Neural progenitor cell (in vitro differentiated cells): ENCODE results near the gene TNRC18. TPM values are rescaled to one million over a fixed set of nuclear protein-coding genes. Genes with fewer than 3 reads are reported as not detected.

Experiments used
- DNase-seq: peaks from one replicate; pipeline ENCODE4 v3.0.0-alpha.2; 2016; ENCODE audit warnings: low spot score
- H2AFZ ChIP-seq: fragments of 200-600 bp; sonication (generic); replicated peaks from 2 replicates; pipeline ENCODE4 v1.6.1; 2016; ENCODE audit warnings: antibody characterized with exemption
- H3F3A ChIP-seq: fragments of 200-600 bp; sonication (generic); 2 replicates; pipeline ENCODE4 v1.6.1; 2016; ENCODE audit warnings: antibody characterized with exemption, low read depth
- H3K27ac ChIP-seq: fragments of 200-600 bp; sonication (generic); 2 replicates; pipeline ENCODE4 v1.5.1; 2016; ENCODE audit warnings: mild to moderate bottlenecking
- H3K27me3 ChIP-seq: fragments of 200-600 bp; sonication (generic); 2 replicates; pipeline ENCODE4 v1.6.1; 2016; ENCODE audit warnings: mild to moderate bottlenecking, moderate library complexity
- H3K36me3 ChIP-seq: fragments of 200-600 bp; sonication (generic); 2 replicates; pipeline ENCODE4 v1.5.1; 2016
- H3K4me1 ChIP-seq: fragments of 200-600 bp; sonication (generic); 2 replicates; pipeline ENCODE4 v1.6.1; 2016; ENCODE audit warnings: mixed run types
- H3K4me2 ChIP-seq: fragments of 200-600 bp; sonication (generic); 2 replicates; pipeline ENCODE4 v1.6.1; 2016
- H3K4me3 ChIP-seq: fragments of 200-600 bp; sonication (generic); 2 replicates; pipeline ENCODE4 v1.5.1; 2016
- H3K79me2 ChIP-seq: fragments of 200-600 bp; sonication (generic); 2 replicates; pipeline ENCODE4 v1.6.1; 2016; ENCODE audit warnings: low read depth
- H3K9ac ChIP-seq: fragments of 200-600 bp; sonication (generic); 2 replicates; pipeline ENCODE4 v1.6.1; 2016
- H3K9me3 ChIP-seq: fragments of 200-600 bp; sonication (generic); 2 replicates; pipeline ENCODE4 v1.5.1; 2016; ENCODE audit warnings: low read depth
- H4K20me1 ChIP-seq: fragments of 200-600 bp; sonication (generic); 2 replicates; pipeline ENCODE4 v1.6.1; 2016; ENCODE audit warnings: low read depth
- H3K27ac Mint-ChIP-seq: 3 replicates; pipeline ENCODE4 v1.8.0; 2021; ENCODE audit warnings: mixed read lengths
- H3K27me3 Mint-ChIP-seq: 2 replicates; pipeline ENCODE4 v1.8.0; 2022; ENCODE audit warnings: low read depth, mild to moderate bottlenecking, inconsistent platforms, moderate library complexity, mixed read lengths; ENCODE audit not compliant: insufficient read depth
- H3K36me3 Mint-ChIP-seq: 3 replicates; pipeline ENCODE4 v1.8.0; 2021; ENCODE audit warnings: mixed read lengths
- H3K4me1 Mint-ChIP-seq: 3 replicates; pipeline ENCODE4 v1.8.0; 2021; ENCODE audit warnings: mixed read lengths
- H3K4me3 Mint-ChIP-seq: 3 replicates; pipeline ENCODE4 v1.8.0; 2021; ENCODE audit warnings: mild to moderate bottlenecking, moderate library complexity, mixed read lengths
- H3K9me3 Mint-ChIP-seq: 3 replicates; pipeline ENCODE4 v1.8.0; 2020; ENCODE audit warnings: mixed read lengths
- CTCF ChIP-seq: fragments of 200-600 bp; sonication (generic); IDR thresholded peaks from 2 replicates; pipeline ENCODE4 v1.5.1; 2017; ENCODE audit warnings: antibody characterized with exemption, mild to moderate bottlenecking
- EZH2 ChIP-seq: fragments of 200-600 bp; sonication (generic); IDR thresholded peaks from 2 replicates; pipeline ENCODE4 v1.6.1; 2017; ENCODE audit warnings: antibody characterized with exemption, mild to moderate bottlenecking, moderate library complexity
- EZH2phosphoT487 ChIP-seq: fragments of 200-600 bp; sonication (generic); IDR thresholded peaks from 2 replicates; pipeline ENCODE4 v1.6.1; 2017; ENCODE audit warnings: antibody characterized with exemption
- total RNA-seq: library from RNA; depleted of rRNA; stranded (reverse); fragments of >200 nt; gene quantifications from 2 replicates; pipeline ENCODE4 v1.2.3, GENCODE V29; 2015; ENCODE audit warnings: low replicate concordance

The TNRC18 gene
- total RNA-seq, 1 donor from 2014 or later: 16.1 TPM

GRCh38 chr7:5441840-5442503 lies 18.3 kb upstream of the TNRC18 start:
- Histone ChIP-seq H3F3A (no peaks in the 10 kb centered on the region), H3K27ac (no peak overlapping the region), H3K36me3 (no peaks in the 10 kb centered on the region), H3K4me1 (no peaks in the 10 kb centered on the region), H2AFZ (no peak overlapping the region), H3K79me2 (no peaks in the 10 kb centered on the region), H3K9ac (no peak overlapping the region), H3K4me2 (no peak overlapping the region), H4K20me1 (peaks cover 6% of the 10 kb centered on the region), H3K9me3 (no peaks in the 10 kb centered on the region), H3K4me3 (no peak overlapping the region), H3K27me3 (no peaks in the 10 kb centered on the region)
- H3K27me3 Mint-ChIP-seq: peaks cover 15% of the 10 kb centered on the region
- peak overlapping the region; percentile 53 for H3K27ac Mint-ChIP-seq
- TF ChIP-seq EZH2phosphoT487: no peak
- TF ChIP-seq EZH2: no peak
- TF ChIP-seq CTCF: no peak
- peak; percentile 1 for DNase-seq
- H3K4me3 Mint-ChIP-seq: no peak overlapping the region
- peaks cover 4% of the 10 kb centered on the region for H3K9me3 Mint-ChIP-seq
- H3K4me1 Mint-ChIP-seq: peaks cover 28% of the 10 kb centered on the region
- peaks cover 3% of the 10 kb centered on the region for H3K36me3 Mint-ChIP-seq

GRCh38 chr7:5439572-5440496 lies 16.2 kb upstream of the TNRC18 start:
- Mint-ChIP-seq H3K4me1 (peaks cover 33% of the 10 kb centered on the region), H3K27ac (no peak overlapping the region), H3K36me3 (peaks cover 3% of the 10 kb centered on the region), H3K9me3 (peaks cover 4% of the 10 kb centered on the region), H3K27me3 (peaks cover 9% of the 10 kb centered on the region), H3K4me3 (no peak overlapping the region)
- no peak overlapping the region for H3K4me2 ChIP-seq
- no peak overlapping the region for H3K27ac ChIP-seq
- TF ChIP-seq EZH2phosphoT487: no peak
- no peak for TF ChIP-seq CTCF
- no peak for TF ChIP-seq EZH2
- no peaks in the 10 kb centered on the region for H3K27me3 ChIP-seq
- H2AFZ ChIP-seq: no peak overlapping the region
- DNase-seq: peak; percentile 3
- H4K20me1 ChIP-seq: peaks cover 9% of the 10 kb centered on the region
- no peak overlapping the region for H3K4me3 ChIP-seq
- no peak overlapping the region for H3K9ac ChIP-seq
- H3K4me1 ChIP-seq: no peaks in the 10 kb centered on the region
- no peaks in the 10 kb centered on the region for H3F3A ChIP-seq
- no peaks in the 10 kb centered on the region for H3K36me3 ChIP-seq
- H3K9me3 ChIP-seq: no peaks in the 10 kb centered on the region
- H3K79me2 ChIP-seq: no peaks in the 10 kb centered on the region

- Histone ChIP-seq H3K79me2 (no peaks in the 10 kb centered on the region), H3K4me2 (no peak overlapping the region), H3K27ac (no peak overlapping the region), H3K36me3 (no peaks in the 10 kb centered on the region), H3F3A (no peaks in the 10 kb centered on the region), H3K4me3 (no peak overlapping the region), H3K27me3 (no peaks in the 10 kb centered on the region), H2AFZ (no peak overlapping the region), H4K20me1 (peaks cover 9% of the 10 kb centered on the region), H3K9me3 (no peaks in the 10 kb centered on the region), H3K4me1 (no peaks in the 10 kb centered on the region), H3K9ac (no peak overlapping the region)
- Mint-ChIP-seq H3K4me1 (peaks cover 38% of the 10 kb centered on the region), H3K27me3 (peaks cover 8% of the 10 kb centered on the region), H3K36me3 (peaks cover 6% of the 10 kb centered on the region), H3K4me3 (no peak overlapping the region), H3K27ac (no peak overlapping the region), H3K9me3 (peaks cover 4% of the 10 kb centered on the region)
- TF ChIP-seq EZH2phosphoT487 (no peak), EZH2 (no peak), CTCF (no peak)
- no peak for DNase-seq
Measured at GRCh38 chr7:5439209-5439571, 15.6 kb upstream of the TNRC18 start.
